HUES48 (cell line): Measurements from ENCODE around the gene LRRTM4.
"Not testable (repeated sequence)": the region's sequence is repeated elsewhere in the genome, so short reads cannot be mapped to it uniquely, and the experiment has no call there.

Experiments
- H3K27ac ChIP-seq: one replicate; pipeline ENCODE4 v1.7.0; 2013; ENCODE audit warnings: low read depth, low read length, inconsistent platforms
- H3K27me3 ChIP-seq: 2 replicates; pipeline ENCODE4 v1.6.1; 2013; ENCODE audit warnings: mild to moderate bottlenecking, low read length; ENCODE audit not compliant: control insufficient read depth, insufficient read depth
- H3K36me3 ChIP-seq: 2 replicates; pipeline ENCODE4 v1.6.1; 2013; ENCODE audit warnings: low read length; ENCODE audit not compliant: control insufficient read depth, insufficient read depth
- H3K4me1 ChIP-seq: 2 replicates; pipeline ENCODE4 v1.6.1; 2013; ENCODE audit warnings: mild to moderate bottlenecking, low read length; ENCODE audit not compliant: control insufficient read depth, insufficient read depth
- H3K4me3 ChIP-seq: 2 replicates; pipeline ENCODE4 v1.5.1; 2013; ENCODE audit warnings: mild to moderate bottlenecking, low read depth, low read length
- H3K9ac ChIP-seq: 2 replicates; pipeline ENCODE4 v1.6.1; 2013; ENCODE audit warnings: mild to moderate bottlenecking, low read depth, low read length, moderate library complexity
- H3K9me3 ChIP-seq: 2 replicates; pipeline ENCODE4 v1.6.1; 2013; ENCODE audit warnings: low read length; ENCODE audit not compliant: control insufficient read depth, insufficient read depth

LRRTM4 gene

GRCh38 chr2:77179297-77179696 is 342.9 kb downstream of the LRRTM4 start:
- Histone ChIP-seq H3K9me3 (no peaks in the 10 kb centered on the region), H3K27me3 (no peaks in the 10 kb centered on the region), H3K36me3 (no peaks in the 10 kb centered on the region), H3K4me1 (0 out of 2 replicates have a peak, but pooled peaks cover 5% of the 10 kb centered on the region), H3K27ac (no peak overlapping the region), H3K4me3 (no peak overlapping the region), H3K9ac (no peak overlapping the region)

GRCh38 chr2:77175266-77175780 is 346.9 kb downstream of the LRRTM4 start:
- H3K36me3 ChIP-seq, H3K27me3 ChIP-seq, H3K4me3 ChIP-seq, H3K9me3 ChIP-seq, H3K9ac ChIP-seq, H3K27ac ChIP-seq, H3K4me1 ChIP-seq: not testable (repeated sequence)

- H3K4me1 ChIP-seq, result no peaks in the 10 kb centered on the region
- H3K27ac ChIP-seq, result no peak overlapping the region
- no peak overlapping the region for H3K4me3 ChIP-seq
- H3K9ac ChIP-seq, result no peak overlapping the region
- no peaks in the 10 kb centered on the region; the same call in 1 of the 2 replicates for H3K9me3 ChIP-seq
- H3K36me3 ChIP-seq, result no peaks in the 10 kb centered on the region
- H3K27me3 ChIP-seq, result no peaks in the 10 kb centered on the region
Measured at GRCh38 chr2:77169426-77169825, 352.8 kb downstream of the LRRTM4 start.

GRCh38 chr2:77164021-77164420 is 358.2 kb downstream of the LRRTM4 start:
- not testable (repeated sequence) for H3K27ac ChIP-seq, H3K9ac ChIP-seq, H3K27me3 ChIP-seq, H3K36me3 ChIP-seq, H3K4me3 ChIP-seq, H3K4me1 ChIP-seq
- peaks cover 14% of the 10 kb centered on the region for H3K9me3 ChIP-seq

- Histone ChIP-seq H3K9me3 (peaks cover 14% of the 10 kb centered on the region), H3K27ac (no peak overlapping the region), H3K4me3 (no peak overlapping the region), H3K27me3 (no peaks in the 10 kb centered on the region), H3K36me3 (no peaks in the 10 kb centered on the region), H3K4me1 (no peaks in the 10 kb centered on the region), H3K9ac (no peak overlapping the region)
Measured at GRCh38 chr2:77161009-77161408, 361.2 kb downstream of the LRRTM4 start.

GRCh38 chr2:77156599-77156998 is 365.6 kb downstream of the LRRTM4 start:
- Histone ChIP-seq H3K27me3 (no peaks in the 10 kb centered on the region), H3K9me3 (peaks cover 6% of the 10 kb centered on the region; the same call in 1 of the 2 replicates), H3K4me3 (no peak overlapping the region), H3K4me1 (peaks cover 6% of the 10 kb centered on the region; the same call in 1 of the 2 replicates), H3K9ac (no peak overlapping the region), H3K27ac (no peak overlapping the region), H3K36me3 (no peaks in the 10 kb centered on the region)

GRCh38 chr2:77155511-77155910 is 366.7 kb downstream of the LRRTM4 start:
- H3K9ac ChIP-seq, result no peak overlapping the region
- no peak overlapping the region for H3K27ac ChIP-seq
- H3K36me3 ChIP-seq, result no peaks in the 10 kb centered on the region

GRCh38 chr2:77149565-77149964 is 372.6 kb downstream of the LRRTM4 start:
- no peak overlapping the region for H3K9ac ChIP-seq
- peaks cover 6% of the 10 kb centered on the region; the same call in 1 of the 2 replicates for H3K4me1 ChIP-seq
- H3K36me3 ChIP-seq, result no peaks in the 10 kb centered on the region
- no peaks in the 10 kb centered on the region for H3K27me3 ChIP-seq
- H3K27ac ChIP-seq, result no peak overlapping the region
- no peak overlapping the region for H3K4me3 ChIP-seq
- H3K9me3 ChIP-seq, result no peaks in the 10 kb centered on the region

More at GRCh38 chr2:77155511-77155910, 366.7 kb downstream of the LRRTM4 start:
- Histone ChIP-seq H3K9me3 (no peaks in the 10 kb centered on the region), H3K4me3 (no peak overlapping the region), H3K4me1 (peaks cover 6% of the 10 kb centered on the region; the same call in 1 of the 2 replicates), H3K27me3 (no peaks in the 10 kb centered on the region)

GRCh38 chr2:77147153-77147552 is 375.0 kb downstream of the LRRTM4 start:
- Histone ChIP-seq H3K9ac (no peak overlapping the region), H3K36me3 (no peaks in the 10 kb centered on the region), H3K27ac (no peak overlapping the region), H3K27me3 (no peaks in the 10 kb centered on the region), H3K9me3 (no peaks in the 10 kb centered on the region), H3K4me1 (no peaks in the 10 kb centered on the region), H3K4me3 (no peak overlapping the region)

- Histone ChIP-seq H3K4me1 (no peaks in the 10 kb centered on the region), H3K36me3 (no peaks in the 10 kb centered on the region), H3K9me3 (no peaks in the 10 kb centered on the region), H3K27me3 (no peaks in the 10 kb centered on the region), H3K27ac (no peak overlapping the region), H3K4me3 (no peak overlapping the region), H3K9ac (no peak overlapping the region)
Measured at GRCh38 chr2:77144772-77145171, 377.4 kb downstream of the LRRTM4 start.

- no peaks in the 10 kb centered on the region for H3K27me3 ChIP-seq
- no peaks in the 10 kb centered on the region for H3K4me1 ChIP-seq
- H3K9ac ChIP-seq, result no peak overlapping the region
- H3K36me3 ChIP-seq, result no peaks in the 10 kb centered on the region
- H3K4me3 ChIP-seq, result no peak overlapping the region
- H3K9me3 ChIP-seq, result no peaks in the 10 kb centered on the region
- no peak overlapping the region for H3K27ac ChIP-seq
Measured at GRCh38 chr2:77142141-77142540, 380.0 kb downstream of the LRRTM4 start.

- not testable (repeated sequence) for H3K4me1 ChIP-seq, H3K9ac ChIP-seq, H3K27me3 ChIP-seq, H3K9me3 ChIP-seq, H3K27ac ChIP-seq, H3K4me3 ChIP-seq, H3K36me3 ChIP-seq
Measured at GRCh38 chr2:77128479-77128878, 393.7 kb downstream of the LRRTM4 start.
